Measurements from ENCODE around the gene ZBED5.
"Not testable (repeated sequence)": the region's sequence is repeated elsewhere in the genome, so short reads cannot be mapped to it uniquely, and the experiment has no call there.

ZBED5 gene

DNA sequence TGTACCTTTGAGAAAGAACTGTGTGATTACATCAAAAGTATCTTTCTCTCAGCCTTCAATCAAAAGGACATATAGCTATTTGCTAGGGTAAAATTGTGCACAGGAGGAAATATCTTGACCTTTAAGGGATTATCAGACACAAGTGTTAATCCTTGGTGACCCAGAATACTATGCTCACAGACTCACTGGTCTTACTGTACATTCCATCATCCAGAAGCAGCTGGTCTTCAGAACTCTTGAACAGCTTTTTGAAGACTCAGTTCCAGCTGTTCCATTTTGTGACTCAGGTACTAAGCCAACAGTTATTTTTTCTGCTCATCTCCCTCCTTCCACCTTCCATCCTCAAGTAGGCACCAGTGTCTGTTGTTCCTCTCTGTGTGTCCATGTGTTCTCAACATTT, 19.8 kb downstream of the ZBED5 start:
- DNase-seq (ENCODE audit: low read depth in 2 of 2) = no peak

DNA sequence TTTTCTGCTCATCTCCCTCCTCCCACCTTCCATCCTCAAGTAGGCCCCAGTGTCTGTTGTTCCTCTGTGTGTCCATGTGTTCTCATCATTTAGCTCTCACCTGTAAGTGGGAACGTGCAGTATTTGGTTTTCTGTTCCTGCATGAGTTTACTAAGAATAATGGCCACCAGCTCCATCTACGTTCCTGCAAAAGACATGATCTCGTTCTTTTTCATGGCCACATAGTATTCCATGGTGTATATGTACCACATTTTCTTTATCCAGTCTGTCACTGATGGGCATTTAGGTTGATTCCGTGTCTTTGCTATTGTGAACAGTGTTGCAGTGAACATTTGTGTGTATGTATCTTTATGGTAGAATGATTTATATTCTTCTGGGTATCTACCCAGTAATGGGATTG, 21.0 kb downstream of the ZBED5 start:
- DNase-seq (ENCODE audit: low read depth in 2 of 2) = not testable (repeated sequence)

DNA sequence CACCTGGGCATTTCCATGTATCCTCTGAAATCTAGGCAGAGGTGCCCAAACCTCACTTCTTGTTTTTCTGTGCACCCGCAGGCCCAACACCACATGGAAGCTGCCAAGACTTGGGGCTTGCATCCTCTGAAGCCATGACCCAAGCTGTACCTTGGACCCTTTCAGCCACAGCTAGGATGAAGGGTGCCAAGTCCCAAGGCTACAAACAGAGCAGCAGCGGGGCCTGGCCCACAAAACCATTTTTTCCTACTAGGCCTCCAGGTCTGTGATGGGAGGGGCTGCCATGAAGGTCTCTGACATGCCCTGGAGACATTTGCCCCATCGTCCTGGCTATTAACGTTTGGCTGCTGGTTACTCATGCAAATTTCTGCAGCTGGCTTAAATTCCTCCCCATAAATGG, 28.7 kb downstream of the ZBED5 start:
- no peak for DNase-seq (ENCODE audit: low read depth in 2 of 2)

DNA sequence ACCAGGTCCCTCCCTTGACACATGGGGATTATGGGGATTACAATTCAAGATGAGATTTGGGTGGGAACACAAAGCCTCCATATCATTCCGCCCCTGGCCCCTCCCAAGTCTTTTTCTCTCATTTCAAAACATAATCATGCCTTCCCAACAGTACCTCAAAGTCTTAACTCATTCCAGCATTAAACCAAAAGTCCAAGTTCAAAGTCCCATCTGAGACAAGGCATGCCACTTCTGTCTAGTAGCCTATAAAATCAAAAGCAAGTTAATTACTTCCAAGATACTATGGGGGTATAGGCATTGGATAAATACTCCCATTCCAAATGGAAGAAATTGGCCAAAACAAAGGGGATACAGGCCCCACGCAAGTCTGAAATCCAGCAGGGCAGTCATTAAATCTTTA, 29.5 kb downstream of the ZBED5 start:
- no peak for DNase-seq (ENCODE audit: low read depth in 2 of 2)

DNA sequence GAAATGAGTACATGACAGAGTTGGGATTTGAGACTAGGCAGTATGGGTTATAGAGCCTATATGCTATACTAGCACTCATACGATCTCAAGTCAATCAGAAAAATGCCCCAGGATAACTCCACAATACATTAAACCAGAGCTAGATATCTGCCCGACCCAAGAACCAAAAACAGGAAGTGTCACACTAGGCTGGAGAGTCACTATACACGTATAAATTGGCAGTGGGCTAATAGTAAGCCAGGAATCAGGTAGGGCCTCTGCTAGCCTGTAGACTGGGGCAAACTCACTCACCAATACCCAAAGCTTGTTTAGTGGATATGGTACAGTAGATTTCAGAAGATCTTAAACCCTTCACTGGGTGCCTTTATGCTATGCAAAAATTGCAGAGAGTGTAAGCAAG, 33.0 kb downstream of the ZBED5 start:
- no peak for DNase-seq (ENCODE audit: low read depth in 2 of 2)

DNA sequence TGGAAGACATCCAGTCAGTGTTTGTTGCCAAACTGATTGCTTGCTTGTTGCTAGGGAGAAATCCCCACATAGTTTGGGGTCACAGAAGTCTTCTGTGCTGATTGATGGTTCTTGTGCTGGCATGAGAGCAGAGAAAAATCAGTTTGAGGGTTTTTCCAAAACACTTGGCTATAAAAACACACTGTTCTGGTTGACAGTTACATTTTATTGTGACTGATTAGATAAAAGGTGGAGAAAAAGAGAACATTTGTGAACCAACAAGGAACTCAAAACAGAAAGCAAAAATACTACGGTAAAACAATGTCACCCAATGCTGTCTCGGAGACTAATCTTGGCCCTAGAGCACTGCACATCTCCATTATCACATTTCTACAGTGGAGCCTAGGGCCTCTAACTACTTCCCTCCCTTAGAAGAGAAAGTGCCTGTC, 34.7 kb downstream of the ZBED5 start:
- DNase-seq (ENCODE audit: low read depth in 2 of 2) = no peak

DNA sequence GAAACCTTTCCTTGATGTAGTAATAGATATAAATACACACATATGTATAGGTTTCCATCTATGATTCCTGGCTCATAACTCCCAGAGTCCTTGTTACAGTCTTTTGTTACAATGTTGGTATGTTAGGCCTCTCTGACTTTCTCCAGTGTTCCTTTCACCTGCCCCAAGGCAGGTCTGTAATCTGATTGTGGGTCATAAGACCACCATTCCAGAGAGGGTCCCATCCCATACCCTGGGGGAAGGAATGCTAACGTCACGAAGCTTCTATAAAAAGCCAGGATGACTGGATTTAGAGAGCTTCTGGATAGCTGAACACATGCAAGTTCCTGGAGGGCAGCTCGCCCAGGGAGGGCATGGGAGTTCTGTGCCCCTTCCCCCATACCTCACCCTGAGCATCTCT, 35.4 kb downstream of the ZBED5 start:
- not testable (repeated sequence) for DNase-seq (ENCODE audit: low read depth in 2 of 2)

DNA sequence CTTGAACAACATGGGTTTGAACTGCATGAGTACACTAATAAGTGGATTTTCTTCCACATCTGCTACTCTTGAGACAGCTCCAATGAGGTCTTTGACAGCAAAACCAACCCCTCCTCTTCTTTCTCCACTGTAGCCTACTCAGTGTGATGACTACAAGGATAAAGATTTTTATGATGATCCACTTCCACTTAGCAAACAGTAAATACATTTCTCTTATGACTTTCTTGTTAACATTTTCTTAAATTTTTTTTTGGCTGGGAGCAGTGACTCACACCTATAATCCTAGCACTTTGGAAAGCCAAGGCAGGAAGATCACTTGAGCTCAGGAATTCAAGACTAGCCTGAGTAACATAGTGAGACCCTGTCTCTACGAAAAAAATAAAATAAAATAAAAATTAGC, 39.3 kb downstream of the ZBED5 start:
- no peak for DNase-seq (ENCODE audit: low read depth in 2 of 2)

DNA sequence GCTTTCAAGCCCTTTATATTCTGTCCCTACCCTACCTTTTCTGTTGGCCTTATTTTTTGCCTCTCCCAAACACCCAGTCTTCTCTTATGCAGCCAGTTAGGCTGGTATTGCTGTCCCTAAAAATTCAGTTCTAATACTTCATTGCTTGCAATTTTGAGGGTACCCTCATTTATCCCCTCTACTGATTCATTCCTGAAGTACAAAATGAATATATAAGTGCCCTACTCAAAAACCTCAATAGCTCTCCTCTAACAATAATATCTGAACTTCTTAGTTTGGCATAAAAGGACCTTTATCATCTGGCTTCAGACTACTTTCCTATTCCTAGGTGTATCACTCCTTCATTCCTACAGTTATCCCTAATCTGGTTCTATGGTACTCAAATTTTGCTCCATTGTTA, 43.9 kb downstream of the ZBED5 start:
- DNase-seq (ENCODE audit: low read depth in 2 of 2) = no peak

DNA sequence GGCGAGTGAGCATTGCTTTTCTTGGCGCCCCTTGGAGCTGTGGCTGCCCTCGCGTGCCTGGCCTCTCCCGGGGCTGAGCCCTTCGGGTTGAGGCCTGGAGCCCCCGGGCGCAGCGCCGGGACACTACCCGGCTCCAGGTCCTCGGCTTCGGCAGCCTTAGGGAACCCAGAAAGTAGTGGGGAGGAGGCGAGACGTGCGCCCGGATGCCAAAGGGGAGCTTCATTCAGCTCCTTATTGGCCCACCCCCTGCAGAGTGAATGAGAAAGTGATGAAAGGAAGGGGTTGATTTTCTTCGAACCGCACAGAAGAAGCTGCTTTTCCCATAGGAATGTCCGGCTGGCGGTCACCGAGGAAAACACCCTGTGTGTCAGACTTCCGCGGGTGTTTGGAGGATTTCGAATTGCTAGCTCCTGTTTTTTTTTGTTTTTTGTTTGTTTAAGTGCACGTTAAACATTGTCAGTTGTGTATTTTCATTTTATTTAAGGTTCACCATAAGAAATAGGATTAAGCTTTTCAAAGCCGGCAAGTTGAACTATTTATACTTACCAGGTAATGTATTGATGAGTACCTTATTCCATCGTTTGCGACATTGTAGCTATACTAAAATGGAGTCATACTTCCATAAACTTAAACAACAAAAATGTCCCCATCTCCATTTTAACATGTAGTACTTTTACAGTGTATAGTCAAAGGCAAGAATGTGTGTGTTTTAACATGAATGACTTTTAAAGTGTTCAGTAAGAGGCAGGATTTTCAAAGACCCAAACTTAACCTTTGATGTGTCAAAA, 48.3 kb downstream of the ZBED5 start:
- DNase-seq (ENCODE audit: low read depth in 2 of 2) = no peak

DNA sequence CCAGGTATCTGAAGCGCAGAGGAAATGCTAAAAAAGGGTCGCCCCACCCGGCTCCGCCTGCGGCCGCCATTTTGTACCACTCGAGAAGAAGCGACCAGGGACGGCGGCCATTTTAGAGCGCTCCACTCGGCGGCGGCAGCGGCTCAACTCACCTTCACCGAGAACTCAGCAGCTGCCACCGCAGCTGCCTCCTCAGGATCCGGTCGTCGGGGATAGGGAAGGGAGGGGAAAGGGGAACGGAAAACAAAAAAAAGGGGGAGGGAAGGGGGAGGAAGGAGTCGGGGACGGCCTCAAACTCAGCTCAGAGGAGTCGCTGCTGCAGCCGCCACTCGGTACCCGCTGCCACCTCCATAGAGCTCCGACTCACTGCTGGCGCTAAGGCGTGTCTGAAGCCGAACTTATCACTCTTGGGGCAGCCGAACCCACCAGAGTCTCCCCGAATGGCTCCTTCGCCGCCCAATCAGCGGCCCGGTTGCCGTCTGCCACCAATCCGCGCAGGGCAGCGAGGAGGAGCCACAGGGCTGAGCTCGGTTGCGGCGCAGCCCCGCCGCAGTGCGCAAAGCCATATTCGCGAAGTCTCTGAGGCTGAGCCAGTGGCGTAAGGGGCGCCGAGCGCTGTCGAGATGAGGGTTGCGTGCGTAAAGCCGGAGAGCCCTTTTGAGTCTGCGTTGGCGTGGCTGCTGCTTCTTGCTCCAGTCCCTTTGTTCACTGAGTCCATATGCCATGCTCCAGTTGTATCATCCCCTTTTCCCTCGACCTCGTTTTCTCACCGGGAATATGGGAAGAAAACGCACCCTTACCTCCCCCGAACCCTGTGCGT, 49.1 kb downstream of the ZBED5 start, which contains the start of gene EIF4G2:
TSS of gene EIF4G2 (minus strand) at position 374 of the 820 bp plus-strand sequence.
- DNase-seq (ENCODE audit: low read depth in 2 of 2) = peak; percentile 96 to 98

DNA sequence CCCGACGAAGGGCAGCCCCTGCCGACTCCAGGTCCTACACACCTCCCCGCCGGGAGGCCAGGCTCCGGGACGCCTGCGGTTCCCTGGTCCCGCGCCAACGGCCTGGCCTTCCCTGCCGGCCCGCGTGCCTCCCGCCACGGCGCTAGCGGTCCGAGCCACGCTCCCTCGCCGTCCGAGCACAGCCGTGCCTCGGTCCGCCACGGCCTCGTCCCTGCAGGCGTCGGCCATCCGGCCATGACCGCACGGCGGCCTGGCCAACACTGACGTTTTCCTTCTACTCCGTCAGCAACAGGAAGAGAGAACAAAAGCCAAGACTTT, 49.7 kb downstream of the ZBED5 start:
- no peak for DNase-seq (ENCODE audit: low read depth in 2 of 2)

DNA sequence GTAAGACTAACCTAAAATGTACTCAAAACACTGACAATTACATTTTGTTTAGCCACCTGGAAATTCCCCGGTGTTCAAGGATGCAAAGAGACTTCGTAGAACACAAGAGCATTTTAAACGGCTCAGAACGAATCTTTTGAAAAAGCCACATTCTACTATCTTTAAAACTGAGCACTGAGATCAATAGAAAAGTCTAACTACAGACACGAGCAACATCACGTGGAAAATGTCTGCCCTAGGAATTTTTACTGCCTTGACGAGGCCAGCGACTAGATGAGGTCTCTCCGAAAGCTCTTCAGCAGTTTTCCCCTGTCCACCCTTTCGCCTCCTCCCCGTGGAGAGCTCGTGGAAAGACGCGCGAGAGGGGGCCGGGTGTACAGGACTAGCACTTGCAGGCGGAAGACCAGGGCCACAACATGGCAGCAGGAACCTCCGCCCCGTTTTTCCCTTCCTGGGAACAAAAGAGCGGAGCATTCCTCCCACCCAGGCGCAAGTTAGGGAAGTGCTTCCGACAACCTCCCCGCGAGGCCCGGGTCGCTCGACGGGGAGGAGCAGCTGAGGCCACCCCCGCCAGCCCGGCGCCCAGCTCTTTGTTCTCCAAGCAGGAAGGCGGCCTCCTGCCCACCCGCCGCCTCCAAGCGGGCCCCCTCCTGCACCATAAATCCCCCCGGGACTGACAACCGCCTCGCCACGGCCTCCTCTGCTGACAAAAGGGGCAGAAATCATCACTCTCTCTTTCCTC, 50.2 kb downstream of the ZBED5 start:
- DNase-seq (ENCODE audit: low read depth in 2 of 2) = peak; percentile 10 to 40

DNA sequence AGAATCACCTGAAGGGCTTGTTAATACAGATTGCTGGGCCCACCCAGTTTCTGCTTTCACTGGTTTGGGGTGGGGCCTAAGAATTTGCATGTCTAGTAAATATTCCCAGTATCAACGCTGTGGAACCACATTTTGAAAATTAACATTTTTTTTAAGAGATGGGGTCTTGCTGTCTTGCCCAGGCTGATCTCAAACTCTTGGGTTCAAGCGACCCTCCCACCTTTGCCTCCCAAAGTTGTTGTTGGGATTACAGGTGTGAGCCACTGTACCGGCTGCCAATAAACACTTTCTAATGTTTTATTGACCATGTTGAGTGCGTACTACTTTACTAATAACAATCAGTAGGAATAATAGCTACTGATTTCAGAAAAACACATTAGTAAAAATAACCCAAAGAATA, 51.6 kb downstream of the ZBED5 start:
- no peak for DNase-seq (ENCODE audit: low read depth in 2 of 2)

DNA sequence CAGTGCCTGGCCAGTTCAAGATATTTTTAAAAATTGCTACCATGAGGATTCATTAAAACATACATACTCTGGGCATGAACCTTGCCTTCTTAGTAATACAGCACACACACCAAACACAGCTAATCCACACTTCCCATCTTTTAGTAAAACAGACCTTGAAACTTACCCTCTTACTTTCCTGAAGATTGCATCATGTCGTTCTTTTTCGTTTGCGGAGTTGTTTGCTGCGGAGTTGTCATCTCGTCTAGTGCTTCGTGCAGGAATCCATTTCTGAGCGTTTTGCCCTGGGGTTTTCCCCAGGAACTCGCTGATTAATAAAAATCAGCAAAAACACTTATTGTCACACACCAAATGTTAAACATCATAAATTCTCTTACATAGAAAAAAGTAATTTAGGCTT, 52.1 kb downstream of the ZBED5 start:
- DNase-seq (ENCODE audit: low read depth in 2 of 2) = no peak

DNA sequence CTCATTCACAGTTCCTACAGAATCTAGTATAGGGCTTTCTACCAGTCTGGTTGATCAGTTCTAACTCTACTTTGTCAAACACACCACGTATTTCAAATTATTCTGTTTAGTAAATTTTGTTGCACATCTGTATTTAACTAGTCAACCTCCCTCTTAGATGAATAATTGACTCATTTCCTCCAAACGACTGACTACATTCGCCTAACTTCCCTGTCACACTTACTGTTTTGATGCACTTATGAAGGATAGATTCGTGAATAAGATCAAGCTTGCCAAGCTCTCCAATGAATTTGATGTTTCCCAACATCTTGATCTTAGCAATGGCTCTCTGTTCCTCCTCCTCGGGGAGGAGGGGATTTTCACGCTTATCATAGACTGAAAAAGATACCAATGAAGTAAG, 54.2 kb downstream of the ZBED5 start:
- no peak for DNase-seq (ENCODE audit: low read depth in 2 of 2)

All from stimulated activated CD8-positive, alpha-beta memory T cell treated with anti-CD3 and anti-CD28 coated beads, Interleukin-15, amount 100 ng/mL, for 4 hours (primary cell).